ENCODE data around the gene COQ8B.

COQ8B gene

DNA sequence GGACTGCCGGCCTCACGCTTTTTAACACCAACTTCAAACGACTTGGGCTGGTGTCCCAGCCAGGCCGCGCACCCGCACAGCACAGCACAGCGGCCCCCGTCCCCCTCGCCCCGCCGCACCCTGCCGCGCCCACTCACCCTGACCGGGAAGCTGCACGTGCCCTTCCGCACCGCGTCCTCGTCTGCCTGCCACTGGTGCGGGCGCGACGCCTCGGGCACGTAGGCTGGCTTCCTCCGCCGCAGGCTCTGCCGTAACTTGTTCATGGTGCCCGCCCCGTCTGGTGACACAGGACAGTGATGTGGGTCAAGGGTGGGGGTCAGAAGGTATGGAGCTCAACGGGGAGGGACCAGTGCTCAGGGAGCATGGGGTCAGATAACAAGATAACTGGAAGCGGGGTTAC lies 32.4 kb downstream of the COQ8B start:
- TF ChIP-seq, protein P1, sequence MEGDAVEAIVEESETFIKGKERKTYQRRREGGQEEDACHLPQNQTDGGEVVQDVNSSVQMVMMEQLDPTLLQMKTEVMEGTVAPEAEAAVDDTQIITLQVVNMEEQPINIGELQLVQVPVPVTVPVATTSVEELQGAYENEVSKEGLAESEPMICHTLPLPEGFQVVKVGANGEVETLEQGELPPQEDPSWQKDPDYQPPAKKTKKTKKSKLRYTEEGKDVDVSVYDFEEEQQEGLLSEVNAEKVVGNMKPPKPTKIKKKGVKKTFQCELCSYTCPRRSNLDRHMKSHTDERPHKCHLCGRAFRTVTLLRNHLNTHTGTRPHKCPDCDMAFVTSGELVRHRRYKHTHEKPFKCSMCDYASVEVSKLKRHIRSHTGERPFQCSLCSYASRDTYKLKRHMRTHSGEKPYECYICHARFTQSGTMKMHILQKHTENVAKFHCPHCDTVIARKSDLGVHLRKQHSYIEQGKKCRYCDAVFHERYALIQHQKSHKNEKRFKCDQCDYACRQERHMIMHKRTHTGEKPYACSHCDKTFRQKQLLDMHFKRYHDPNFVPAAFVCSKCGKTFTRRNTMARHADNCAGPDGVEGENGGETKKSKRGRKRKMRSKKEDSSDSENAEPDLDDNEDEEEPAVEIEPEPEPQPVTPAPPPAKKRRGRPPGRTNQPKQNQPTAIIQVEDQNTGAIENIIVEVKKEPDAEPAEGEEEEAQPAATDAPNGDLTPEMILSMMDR (IDR thresholded peaks at IDR 0.05; ENCODE audit: control insufficient read depth, insufficient read depth, low read depth, low read length, missing control alignments), result no peak
- no peak overlapping the region for H3K4me3 ChIP-seq (ENCODE audit: control insufficient read depth, low read depth, low read length)
- no peak for DNase-seq (ENCODE audit: low read depth)

DNA sequence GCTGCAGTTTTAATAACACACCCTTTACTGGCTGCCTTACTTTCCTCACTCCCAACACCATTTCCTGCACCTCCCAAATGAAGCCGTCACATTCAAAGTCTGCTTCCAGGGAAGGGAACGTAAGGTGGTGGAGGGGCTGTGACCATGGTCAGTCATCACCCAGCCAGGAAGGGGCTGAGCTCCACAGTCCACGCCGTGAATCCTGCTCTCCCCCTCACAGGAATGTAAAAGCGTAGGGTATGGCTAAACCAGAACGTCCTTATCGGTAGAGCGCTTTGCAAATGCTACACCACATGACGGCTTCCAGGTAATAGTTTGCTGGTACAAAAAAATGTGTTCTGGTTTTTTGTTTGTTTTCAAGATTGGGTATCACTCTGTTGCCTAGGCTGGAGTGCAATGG lies 33.2 kb downstream of the COQ8B start:
- DNase-seq (ENCODE audit: low read depth), result no peak
- TF ChIP-seq, protein P1 (IDR thresholded peaks at IDR 0.05; ENCODE audit: control insufficient read depth, insufficient read depth, low read depth, low read length, missing control alignments), result no peak
- H3K4me3 ChIP-seq (ENCODE audit: control insufficient read depth, low read depth, low read length), result no peak overlapping the region

DNA sequence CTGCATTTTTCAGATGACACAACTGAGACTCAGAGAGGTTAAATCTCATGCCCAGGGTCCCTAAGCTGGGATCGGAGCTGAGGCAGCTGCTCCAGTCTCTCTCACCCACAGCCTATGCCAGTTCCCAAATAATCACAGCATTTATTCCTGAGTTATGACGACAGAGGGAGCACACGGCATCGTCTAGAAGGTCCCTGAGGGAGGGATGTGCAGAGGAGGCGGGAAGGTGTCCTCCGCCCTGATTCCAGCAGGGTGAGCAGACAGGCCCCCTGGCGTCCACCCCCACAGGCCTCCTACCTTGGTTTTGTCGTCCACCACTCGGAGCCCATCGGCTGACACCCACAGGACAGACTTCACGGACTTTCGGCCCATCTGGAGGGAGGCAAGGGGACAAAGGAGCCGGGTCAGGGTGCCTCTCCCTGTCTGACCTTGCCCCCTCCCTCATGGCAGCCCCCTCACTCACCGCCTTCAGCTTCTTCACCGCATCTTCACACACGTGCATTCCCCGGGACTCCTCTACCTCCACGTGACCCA lies 34.2 kb downstream of the COQ8B start:
- DNase-seq (ENCODE audit: low read depth), result no peak
- TF ChIP-seq, protein P1 (IDR thresholded peaks at IDR 0.05; ENCODE audit: control insufficient read depth, insufficient read depth, low read depth, low read length, missing control alignments), result no peak
- no peak overlapping the region for H3K4me3 ChIP-seq (ENCODE audit: control insufficient read depth, low read depth, low read length)

DNA sequence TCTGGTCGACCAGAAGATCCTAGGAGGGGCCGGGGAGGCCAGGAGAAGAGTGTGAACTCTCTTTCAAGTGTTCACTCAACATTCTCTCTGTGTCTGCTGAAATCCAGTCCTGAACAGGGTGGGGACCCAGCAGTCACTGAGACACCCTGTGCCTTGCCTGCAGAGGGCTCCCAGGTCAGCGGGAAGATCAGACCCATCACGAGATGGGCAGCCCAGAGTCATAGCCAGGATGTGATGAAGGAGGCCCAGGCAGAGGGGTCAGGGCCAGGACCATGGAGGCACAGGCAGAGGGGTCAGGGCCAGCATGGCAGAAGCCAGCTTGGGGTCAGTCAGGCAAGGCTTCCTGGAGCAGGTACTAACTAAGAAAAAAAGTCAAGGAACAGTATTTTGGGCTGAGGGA lies 35.6 kb downstream of the COQ8B start:
- H3K4me3 ChIP-seq (ENCODE audit: control insufficient read depth, low read depth, low read length), result no peak overlapping the region
- TF ChIP-seq, protein P1 (IDR thresholded peaks at IDR 0.05; ENCODE audit: control insufficient read depth, insufficient read depth, low read depth, low read length, missing control alignments), result no peak
- DNase-seq (ENCODE audit: low read depth), result no peak

DNA sequence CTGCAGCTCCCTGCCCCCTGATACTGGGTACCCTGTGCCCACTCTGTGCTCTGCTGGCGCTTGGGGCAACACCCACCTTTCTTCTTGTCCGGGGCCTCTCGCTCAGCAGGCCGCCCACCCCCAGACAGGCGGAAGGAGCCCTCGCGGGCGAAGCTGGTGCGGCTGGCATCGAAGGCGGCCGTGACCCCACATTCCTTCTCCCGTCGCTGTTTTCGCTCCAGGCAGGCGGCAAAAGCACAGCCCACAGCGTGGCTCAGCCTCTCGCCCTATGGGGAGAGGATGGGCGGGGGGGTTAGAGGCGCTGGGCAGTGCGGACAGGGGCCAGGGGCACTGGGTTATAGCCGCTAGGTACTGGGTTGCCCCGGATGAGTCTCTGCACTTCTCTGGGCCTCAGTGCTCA lies 39.5 kb downstream of the COQ8B start:
- no peak for DNase-seq (ENCODE audit: low read depth)
- no peak overlapping the region for H3K4me3 ChIP-seq (ENCODE audit: control insufficient read depth, low read depth, low read length)
- TF ChIP-seq, protein P1 (IDR thresholded peaks at IDR 0.05; ENCODE audit: control insufficient read depth, insufficient read depth, low read depth, low read length, missing control alignments), result no peak

DNA sequence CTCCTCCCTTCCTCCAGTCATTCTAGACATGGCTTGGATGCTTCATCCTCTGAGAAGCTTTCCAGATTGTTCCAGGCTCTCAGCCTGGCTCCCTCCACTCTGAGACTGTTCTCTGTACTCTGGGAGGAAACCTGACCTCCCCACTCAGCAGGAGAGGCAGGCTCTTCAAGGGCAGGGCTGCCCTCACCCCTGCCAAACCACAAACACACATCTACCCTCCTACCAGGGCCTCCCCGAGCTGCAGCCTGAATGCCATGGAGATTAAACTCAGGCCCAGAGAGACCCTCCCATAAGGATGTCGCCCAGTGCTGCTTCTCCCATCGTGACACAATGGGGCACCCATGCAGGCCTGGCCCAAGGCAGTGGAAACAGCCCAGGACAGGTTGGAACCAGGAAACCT lies 42.4 kb downstream of the COQ8B start:
- no peak for DNase-seq (ENCODE audit: low read depth)
- H3K4me3 ChIP-seq (ENCODE audit: control insufficient read depth, low read depth, low read length), result no peak overlapping the region
- TF ChIP-seq, protein P1 (IDR thresholded peaks at IDR 0.05; ENCODE audit: control insufficient read depth, insufficient read depth, low read depth, low read length, missing control alignments), result no peak

DNA sequence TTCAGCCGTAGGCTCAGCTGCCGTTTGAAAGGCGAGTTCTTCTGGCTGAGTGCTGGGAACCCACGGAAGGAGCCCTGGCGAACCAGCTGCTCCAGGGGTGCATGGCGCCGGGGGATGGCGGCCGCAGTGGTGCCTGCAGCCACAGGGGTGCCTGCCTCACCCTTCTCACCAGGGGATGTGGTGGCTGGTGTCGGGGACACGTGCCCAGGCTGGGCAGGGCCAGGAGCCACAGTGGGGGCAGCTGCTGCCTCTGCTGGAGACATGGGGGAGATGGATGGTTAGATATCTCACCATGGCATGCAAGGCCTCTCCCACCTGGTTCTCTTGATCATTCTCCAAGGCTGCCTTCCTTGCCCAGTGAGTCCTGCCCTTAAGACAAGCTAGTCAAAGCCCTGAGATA lies 43.3 kb downstream of the COQ8B start:
- TF ChIP-seq, protein P1 (IDR thresholded peaks at IDR 0.05; ENCODE audit: control insufficient read depth, insufficient read depth, low read depth, low read length, missing control alignments), result no peak
- H3K4me3 ChIP-seq (ENCODE audit: control insufficient read depth, low read depth, low read length), result no peak overlapping the region
- DNase-seq (ENCODE audit: low read depth), result no peak

Data from AG09309 (cell line).